HCT116 (cell line): ENCODE data around the gene CCL18. TPM values are rescaled to one million over a fixed set of nuclear protein-coding genes. Genes with fewer than 3 reads are reported as not detected.

Experiments
- ATAC-seq: fragments of 200-7000 bp; cut with Tn5 transposase; 2 replicates; pipeline ENCODE4 v1.9.1; 2020; ENCODE audit warnings: mild to moderate bottlenecking, moderate library complexity
- BruUV-seq: library from RNA; stranded (reverse); fragments of 400-500 nt; replicated peaks from 2 replicates; lab custom pipeline; 2021; lab: Mats Ljungman, UMichigan
- CTCF ChIA-PET: fragments of 300-600 bp; sonication (Branson Sonifier 250); formaldehyde crosslinking; loops from one replicate; lab custom pipeline; 2021; ENCODE audit warnings: antibody characterized with exemption; lab: Charles Lee
- POLR2A ChIA-PET: fragments of 300-600, 350-600 bp; sonication (Branson Sonifier 250); formaldehyde crosslinking; loops from one replicate; lab custom pipeline; 2021; ENCODE audit warnings: antibody characterized with exemption; lab: Charles Lee
- RAD21 ChIA-PET, 2 experiments: fragments of 300-600 bp; sonication (Branson Sonifier 250); formaldehyde crosslinking; loops; one replicate each; lab custom pipeline; 2023; ENCODE audit warnings: low total read pairs in 2 of 2; ENCODE audit not compliant: uncharacterized antibody in 2 of 2, unreplicated experiment in 2 of 2, low non-redundant PET in 1 of 2; lab: Charles Lee
- DNase-seq: peaks from one replicate; pipeline ENCODE4 v3.0.0-alpha.2; 2010; ENCODE audit warnings: low read depth, low spot score
- H2AFZ ChIP-seq: fragments of 200-600 bp; shearing (Covaris generic), sonication (generic); 2 replicates; pipeline ENCODE4 v1.6.1; 2017; ENCODE audit warnings: low read depth, mixed run types, mixed read lengths, antibody characterized with exemption, low read length; ENCODE audit not compliant: poor library complexity, severe bottlenecking
- H3K27ac ChIP-seq: 2 replicates; pipeline ENCODE4 v1.5.1; 2012; ENCODE audit warnings: low read depth, low read length
- H3K27me3 ChIP-seq: fragments of 200-600 bp; sonication (generic); 2 replicates; pipeline ENCODE4 v1.6.1; 2016; ENCODE audit warnings: mixed run types, low read length, mixed read lengths; ENCODE audit not compliant: insufficient read depth
- H3K36me3 ChIP-seq, 2 experiments: fragments of 200-500 bp in 1 of 2; fragments of 200-600 bp in 1 of 2; sonication (Bioruptor generic) in 1 of 2; sonication (generic) in 1 of 2; 2 replicates each; pipeline versions ENCODE4 v1.5.1 to v1.6.1; 2014 to 2016; ENCODE audit warnings: low read length in 2 of 2, inconsistent platforms in 1 of 2, mixed read lengths in 1 of 2, mixed run types in 1 of 2; ENCODE audit not compliant: insufficient read depth in 2 of 2, control insufficient read depth in 1 of 2
- H3K4me1 ChIP-seq, 2 experiments: fragments of 200-600 bp in 1 of 2; sonication (generic) in 1 of 2; 2 replicates each; pipeline versions ENCODE4 v1.5.1 to v1.6.1; 2012 to 2017; ENCODE audit warnings: low read length in 2 of 2, inconsistent platforms in 1 of 2, mild to moderate bottlenecking in 1 of 2, mixed read lengths in 1 of 2, mixed run types in 1 of 2, moderate library complexity in 1 of 2; ENCODE audit not compliant: insufficient read depth in 2 of 2, control insufficient read depth in 1 of 2
- H3K4me2 ChIP-seq: fragments of 200-600 bp; sonication (generic); 2 replicates; pipeline ENCODE4 v1.6.1; 2017; ENCODE audit warnings: mixed run types, low read length, mixed read lengths
- H3K4me3 ChIP-seq, 2 experiments: fragments of 200-600 bp in 1 of 2; sonication (generic) in 1 of 2; replicated peaks in 1 of 2; 2 replicates each; pipeline ENCODE4 v1.5.1; 2011 to 2016; ENCODE audit warnings: low read length in 2 of 2, control low read depth in 1 of 2, low read depth in 1 of 2, mild to moderate bottlenecking in 1 of 2, mixed read lengths in 1 of 2, mixed run types in 1 of 2
- H3K79me2 ChIP-seq: fragments of 200-600 bp; sonication (generic); 2 replicates; pipeline ENCODE4 v1.6.1; 2017; ENCODE audit warnings: mild to moderate bottlenecking, mixed run types, low read length, moderate library complexity, mixed read lengths; ENCODE audit not compliant: insufficient read depth
- H3K9ac ChIP-seq: fragments of 200-600 bp; sonication (generic); 2 replicates; pipeline ENCODE4 v1.6.1; 2016; ENCODE audit warnings: low read length, mixed read lengths
- H3K9me2 ChIP-seq: fragments of 200-600 bp; sonication (generic), shearing (Covaris generic); 2 replicates; pipeline ENCODE4 v1.6.1; 2017; ENCODE audit warnings: mixed run types, mild to moderate bottlenecking, moderate library complexity; ENCODE audit not compliant: insufficient read depth
- H3K9me3 ChIP-seq, 2 experiments: fragments of 200-500 bp in 1 of 2; fragments of 200-600 bp in 1 of 2; sonication (Bioruptor generic) in 1 of 2; sonication (generic) in 1 of 2; 2 replicates each; pipeline ENCODE4 v1.6.1; 2014 to 2017; ENCODE audit warnings: low read length in 2 of 2, mixed read lengths in 2 of 2, inconsistent platforms in 1 of 2, low read depth in 1 of 2, mild to moderate bottlenecking in 1 of 2, mixed run types in 1 of 2, moderate library complexity in 1 of 2; ENCODE audit not compliant: control insufficient read depth in 1 of 2, insufficient read depth in 1 of 2
- H4K20me1 ChIP-seq: fragments of 200-600 bp; sonication (generic), shearing (Covaris generic); 2 replicates; pipeline ENCODE4 v1.6.1; 2017; ENCODE audit warnings: mixed run types, mild to moderate bottlenecking, moderate library complexity; ENCODE audit not compliant: insufficient read depth
- CBX3 ChIP-seq: IDR thresholded peaks from 2 replicates; pipeline ENCODE4 v1.6.1; 2012; ENCODE audit warnings: low read depth
- EZH2 ChIP-seq: fragments of 200-600 bp; sonication (generic); IDR thresholded peaks from 2 replicates; pipeline ENCODE4 v1.6.1; 2017; ENCODE audit warnings: antibody characterized with exemption, mixed run types
- POLR2A ChIP-seq: IDR thresholded peaks from 2 replicates; pipeline ENCODE4 v1.7.0; 2011; ENCODE audit warnings: borderline replicate concordance; ENCODE audit not compliant: insufficient read depth, insufficient read length; ENCODE audit errors: extremely low read depth
- POLR2AphosphoS5 ChIP-seq: IDR thresholded peaks from 2 replicates; pipeline ENCODE4 v1.6.1; 2011; ENCODE audit warnings: mild to moderate bottlenecking, low read depth, low read length, moderate library complexity
- intact Hi-C: fragments of 100-400 bp; cut with micrococcal nuclease; formaldehyde crosslinking; loops from 2 replicates; pipeline ENCODE4 v1.10.0; 2022
- total RNA-seq: library from RNA; stranded (reverse); gene quantifications from one replicate; pipeline ENCODE4 v1.2.1, GENCODE V29; 2021; ENCODE audit not compliant: unreplicated experiment
- TF ChIP-seq, protein P1 (sequence below): IDR thresholded peaks from 2 replicates; pipeline ENCODE4 v1.6.1; 2012

CCL18 gene
- total RNA-seq, 1 experiment from 2014 or later: not detected

GRCh38 chr17:36070427-36070826 is 6.4 kb downstream of the CCL18 start:
- BruUV-seq: no TSS peak
- ChIA-PET RAD21 (no interaction called here), CTCF (interaction anchor here (3.3 kb wide), 1 partner anchor 101 kb away, joined by 13 read pairs; no protein-coding TSS in a partner anchor), POLR2A (no interaction called here)
- peaks cover 3% of the 10 kb centered on the region; the same call in 1 of the 2 replicates for H3K9me2 ChIP-seq
- DNase-seq (no peak), ATAC-seq (no peak)
- H3K79me2 ChIP-seq: no peaks in the 10 kb centered on the region
- no peak overlapping the region for H3K4me3 ChIP-seq
- no peak for TF ChIP-seq POLR2AphosphoS5
- TF ChIP-seq EZH2: no peak
- no peak overlapping the region for H3K9ac ChIP-seq
- no peaks in the 10 kb centered on the region; the same call in 1 of the 2 replicates for H3K27me3 ChIP-seq
- H3K27ac ChIP-seq: no peak overlapping the region
- no peak overlapping the region for H2AFZ ChIP-seq
- H4K20me1 ChIP-seq: no peaks in the 10 kb centered on the region
- no peaks in the 10 kb centered on the region for H3K9me3 ChIP-seq
- H3K4me2 ChIP-seq: no peak overlapping the region
- no peaks in the 10 kb centered on the region for H3K4me1 ChIP-seq
- H3K36me3 ChIP-seq: no peaks in the 10 kb centered on the region
- intact Hi-C loops: no loop called here

DNA sequence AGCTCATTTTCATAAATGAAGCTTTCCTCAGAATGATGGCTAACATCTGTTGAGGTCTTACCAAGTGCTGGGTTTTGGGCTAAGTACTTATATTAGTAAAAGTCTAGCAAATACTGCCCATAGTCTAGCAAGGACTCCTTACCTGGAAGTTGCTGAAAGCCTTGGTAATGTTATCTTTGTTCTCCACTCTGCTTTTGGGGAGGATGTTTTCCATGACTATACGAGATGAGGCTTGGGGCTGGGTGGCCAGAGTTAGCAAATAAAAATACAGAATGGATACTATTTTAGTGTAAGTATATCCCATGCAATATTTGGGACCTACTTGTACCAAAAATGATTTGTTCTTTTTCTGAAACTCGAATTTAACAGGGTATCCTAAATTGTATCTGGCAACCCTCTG is 7.7 kb downstream of the CCL18 start:
- ChIA-PET RAD21 (no interaction called here), POLR2A (interaction anchor here (1.3 kb wide), 1 partner anchor 77 kb away, joined by 3 read pairs; no protein-coding TSS in a partner anchor), CTCF (interaction anchor here (0.9 to 3.3 kb wide), 7 partner anchors 14 to 102 kb away, joined by 3 to 18 read pairs (median 5); no protein-coding TSS in a partner anchor)
- ATAC-seq (no peak), DNase-seq (no peak)
- intact Hi-C loops: no loop called here
- Histone ChIP-seq H3K9ac (no peak overlapping the region), H3K4me2 (no peak overlapping the region), H3K79me2 (no peaks in the 10 kb centered on the region), H3K9me3 (no peaks in the 10 kb centered on the region), H3K4me3 (no peak overlapping the region), H3K4me1 (no peaks in the 10 kb centered on the region), H2AFZ (no peak overlapping the region), H3K27ac (no peak overlapping the region), H4K20me1 (no peaks in the 10 kb centered on the region), H3K27me3 (no peaks in the 10 kb centered on the region), H3K9me2 (peaks cover 3% of the 10 kb centered on the region; the same call in 1 of the 2 replicates), H3K36me3 (no peaks in the 10 kb centered on the region)
- TF ChIP-seq CBX3: no peak
- no peak for TF ChIP-seq POLR2A
- no peak for TF ChIP-seq POLR2AphosphoS5
- TF ChIP-seq, protein P1, sequence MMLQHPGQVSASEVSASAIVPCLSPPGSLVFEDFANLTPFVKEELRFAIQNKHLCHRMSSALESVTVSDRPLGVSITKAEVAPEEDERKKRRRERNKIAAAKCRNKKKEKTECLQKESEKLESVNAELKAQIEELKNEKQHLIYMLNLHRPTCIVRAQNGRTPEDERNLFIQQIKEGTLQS: no peak
- no TSS peak for BruUV-seq
